ENCODE measurements around the gene AFAP1L1.

The AFAP1L1 gene

GRCh38 chr5:149381261-149381985, 109.8 kb downstream of the AFAP1L1 start:
- TF ChIP-seq CTCF (IDR thresholded peaks at IDR 0.05; ENCODE audit: control extremely low read depth, extremely low read depth, low read depth, missing control alignments): no peak
- ChIA-PET POLR2A (no interaction called here), CTCF (interaction anchor here (0.8 to 6.4 kb wide), 32 partner anchors 9 to 609 kb away, joined by 3 to 81 read pairs (median 4); partner anchors contain the start of genes GRPEL2 and PCYOX1L)
- no peak for DNase-seq (ENCODE audit: extremely low spot score)

GRCh38 chr5:149381986-149382338, 110.3 kb downstream of the AFAP1L1 start:
- DNase-seq (ENCODE audit: extremely low spot score): peak; percentile 89
- ChIA-PET POLR2A (no interaction called here), CTCF (interaction anchor here (0.7 to 6.4 kb wide), 35 partner anchors 8 to 237 kb away, joined by 3 to 81 read pairs (median 4); partner anchors contain the start of genes GRPEL2 and PCYOX1L)
- TF ChIP-seq CTCF (IDR thresholded peaks at IDR 0.05; ENCODE audit: control extremely low read depth, extremely low read depth, low read depth, missing control alignments): peak; percentile 94

DNA sequence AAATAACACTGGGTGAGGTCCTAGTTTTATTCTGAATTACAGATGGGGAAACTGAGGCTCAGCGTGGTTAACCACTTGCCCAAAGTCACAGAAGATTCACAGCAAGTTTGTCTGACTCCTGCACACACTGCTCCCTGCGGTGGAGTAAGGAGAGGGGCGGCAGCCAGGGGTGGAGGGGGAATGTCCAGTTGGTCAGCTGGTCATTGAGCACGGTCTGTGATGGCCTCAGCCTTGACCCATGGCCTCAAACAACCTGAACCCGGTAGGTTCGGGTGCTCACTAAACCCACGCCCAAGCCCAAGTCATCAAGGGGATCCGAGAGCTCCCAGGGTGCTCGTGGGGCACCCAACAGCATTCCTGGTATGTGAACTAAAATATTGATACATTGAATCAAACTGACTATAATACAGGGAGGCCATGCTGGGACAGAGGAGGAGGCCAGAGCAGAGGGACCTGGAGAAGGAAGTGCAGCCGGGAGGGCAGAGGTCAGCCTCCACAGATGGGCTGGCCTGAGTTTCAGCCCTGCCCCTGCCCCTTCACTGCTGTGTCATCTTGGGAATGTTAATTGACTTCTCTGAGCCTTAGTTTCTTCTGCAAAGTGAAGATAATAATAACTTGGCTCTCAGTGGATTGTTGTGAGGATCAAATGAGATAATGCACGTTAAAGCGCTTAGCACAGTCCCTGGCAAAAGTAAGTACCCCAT, 111.0 kb downstream of the AFAP1L1 start:
- POLR2A ChIA-PET: no interaction called here
- DNase-seq (ENCODE audit: extremely low spot score): no peak

DNA sequence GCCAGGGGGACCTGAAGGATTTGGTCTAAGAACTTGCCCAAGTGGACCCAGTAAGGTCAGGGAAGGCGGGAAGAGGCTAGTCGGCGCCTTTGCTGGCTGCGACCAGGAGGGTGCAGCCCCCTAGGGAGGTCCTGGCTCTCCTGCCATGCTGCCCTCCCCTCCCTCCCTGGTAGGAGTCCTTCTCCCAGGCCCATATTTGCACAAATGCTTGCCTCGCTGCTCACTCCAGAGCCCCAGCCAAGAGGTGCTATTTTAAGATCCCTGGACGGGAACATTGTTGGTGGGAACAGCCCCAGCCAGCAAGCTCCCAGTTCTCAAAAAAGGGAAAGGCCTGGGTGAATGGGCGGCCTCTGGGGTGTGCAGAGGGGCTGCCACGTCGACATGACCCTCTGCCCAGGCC, 111.7 kb downstream of the AFAP1L1 start:
- ChIA-PET CTCF (interaction anchor here (1.4 to 6.4 kb wide), 6 partner anchors 9 to 235 kb away, joined by 4 to 81 read pairs (median 8); no protein-coding TSS in a partner anchor), POLR2A (no interaction called here)
- no peak for TF ChIP-seq CTCF (IDR thresholded peaks at IDR 0.05; ENCODE audit: control extremely low read depth, extremely low read depth, low read depth, missing control alignments)
- DNase-seq (ENCODE audit: extremely low spot score): no peak

More for the DNA sequence above, 111.0 kb downstream of the AFAP1L1 start:
- CTCF ChIA-PET: interaction anchor here (0.7 to 6.4 kb wide), 30 partner anchors 8 to 236 kb away, joined by 3 to 81 read pairs (median 5); partner anchors contain the start of gene GRPEL2
- TF ChIP-seq CTCF (IDR thresholded peaks at IDR 0.05; ENCODE audit: control extremely low read depth, extremely low read depth, low read depth, missing control alignments): no peak

GRCh38 chr5:149386166-149386565, 114.5 kb downstream of the AFAP1L1 start:
- CTCF ChIA-PET: interaction anchor here (1.0 to 3.9 kb wide), 8 partner anchors 13 to 179 kb away, joined by 3 to 19 read pairs (median 4); no protein-coding TSS in a partner anchor
- no peak for TF ChIP-seq CTCF (IDR thresholded peaks at IDR 0.05; ENCODE audit: control extremely low read depth, extremely low read depth, low read depth, missing control alignments)
- POLR2A ChIA-PET: no interaction called here

DNA sequence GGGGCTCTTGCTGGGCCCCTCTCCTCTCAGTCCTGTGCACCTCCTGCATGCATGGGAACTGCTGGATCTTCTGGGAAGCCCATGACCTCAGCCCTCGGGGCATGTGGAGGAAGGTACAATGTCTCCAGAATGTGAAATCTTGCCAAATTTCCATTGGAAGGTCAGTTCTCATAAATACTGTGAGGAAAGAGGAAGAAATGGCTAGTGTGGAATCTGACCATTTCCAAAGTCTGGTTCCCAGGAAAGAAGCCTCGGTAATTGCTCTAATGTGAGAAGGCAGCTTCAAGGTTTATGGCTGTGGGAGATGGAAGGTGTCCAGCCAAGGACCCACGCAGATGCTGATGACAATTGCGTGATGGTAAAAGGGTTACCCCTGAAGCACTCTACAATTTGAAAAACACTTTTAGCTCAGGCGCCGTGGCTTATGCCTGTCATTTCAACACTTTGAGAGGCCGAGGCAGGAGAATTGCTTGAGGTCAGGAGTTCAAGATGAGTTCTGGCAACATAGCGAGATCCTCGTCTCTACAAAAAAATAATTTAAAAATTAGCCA, 115.5 kb downstream of the AFAP1L1 start:
- no peak for DNase-seq (ENCODE audit: extremely low spot score)
- no peak for TF ChIP-seq CTCF (IDR thresholded peaks at IDR 0.05; ENCODE audit: control extremely low read depth, extremely low read depth, low read depth, missing control alignments)
- ChIA-PET POLR2A (no interaction called here), CTCF (interaction anchor here (0.6 to 3.9 kb wide), 11 partner anchors 12 to 232 kb away, joined by 3 to 19 read pairs (median 5); no protein-coding TSS in a partner anchor)

More at GRCh38 chr5:149386166-149386565, 114.5 kb downstream of the AFAP1L1 start:
- no peak for DNase-seq (ENCODE audit: extremely low spot score)
